ENCODE measurements around the gene GPR153. TPM values are rescaled to one million over a fixed set of nuclear protein-coding genes. Genes with fewer than 3 reads are reported as not detected.

GPR153 gene
- total RNA-seq (2014; rRNA removed) (98.7 and 113 TPM in 2 replicates), Bru-seq, nascent RNA (percentile 98 among the genes with signal in this experiment), BruChase-seq, experiment 1, labeled RNA remaining after a 6-hour chase (percentile 98 among the genes with signal in this experiment), BruChase-seq, experiment 2, labeled RNA remaining after a 2-hour chase (percentile 98 among the genes with signal in this experiment)
- long read RNA-seq, full-length matches to known transcripts = 106 of 2,732 reads
- long read RNA-seq, partial matches to known transcripts = 257 of 2,732 reads
- long read RNA-seq, other reads (novel, unspliced or antisense) = 2,369 of 2,732 reads

GRCh38 chr1:6260961-6261614 lies at the start of gene GPR153:
Gene GPR153, minus strand, starts transcription at chr1:6261098. Its CDS starts 6,193 bp downstream, at chr1:6254905.
- Histone ChIP-seq H4K20me1 (ENCODE audit: low read length) (peaks cover 8% of the 10 kb centered on the region; the same call in 1 of the 2 replicates), H3K27me3 (ENCODE audit: low read length) (no peaks in the 10 kb centered on the region), H3K9ac (ENCODE audit: low read length) (peak within 1 kb of the TSS; percentile 96), H3K9me2 (replicated peaks; ENCODE audit: low read length) (no peaks in the 10 kb centered on the region), H3K4me2 (ENCODE audit: low read length) (peak within 1 kb of the TSS; percentile 96), H3K4me1 (ENCODE audit: insufficient read depth, low read length) (peaks cover 22% of the 10 kb centered on the region), H3K9me3 (ENCODE audit: low read length) (no peaks in the 10 kb centered on the region), H2AFZ (ENCODE audit: low read length) (peak within 1 kb of the TSS; percentile 74), H3F3A (ENCODE audit: low read length, unreplicated experiment) (no peaks in the 10 kb centered on the region), H3K4me3 (ENCODE audit: low read length) (peak within 1 kb of the TSS; percentile 83), H3K36me3 (ENCODE audit: low read depth, low read length) (no peaks in the 10 kb centered on the region), H3K27ac (ENCODE audit: low read length) (peak within 1 kb of the TSS; percentile 75), H3K79me2 (ENCODE audit: low read length) (peaks cover 37% of the 10 kb centered on the region)
- peak; percentile 77 for DNase-seq
- ChIA-PET CTCF (interaction anchor here (0.6 kb wide), 1 partner anchor 83 kb away, joined by 3 read pairs; no protein-coding TSS in a partner anchor), POLR2A (ENCODE audit: unreplicated experiment) (interaction anchor here (0.7 kb wide), 1 partner anchor 39 kb away, joined by 12 read pairs; no protein-coding TSS in a partner anchor)
- ATAC-seq = peak; percentile 66
- BruUV-seq (replicated peaks) = no TSS peak
- TF ChIP-seq CTCF (conservative IDR thresholded peaks at IDR 0.05; ENCODE audit: low read depth, low read length) = no peak
- intact Hi-C loops (cut with micrococcal nuclease) = loop anchor here (1.0 kb wide), 3 partner anchors 33 to 82 kb away; no protein-coding TSS in a partner anchor

- ChIA-PET CTCF (no interaction called here), POLR2A (ENCODE audit: unreplicated experiment) (no interaction called here)
Measured at GRCh38 chr1:6310116-6310848, 49.4 kb upstream of the GPR153 start.

GRCh38 chr1:6309564-6309963 lies 48.7 kb upstream of the GPR153 start:
- Histone ChIP-seq H3K4me2 (ENCODE audit: low read length) (no peak overlapping the region), H3K27ac (ENCODE audit: low read length) (peak overlapping the region; percentile 5; the same call in 1 of the 2 replicates), H3K27me3 (ENCODE audit: low read length) (no peaks in the 10 kb centered on the region), H3K9me3 (ENCODE audit: low read length) (no peaks in the 10 kb centered on the region), H3K36me3 (ENCODE audit: low read depth, low read length) (peaks cover 7% of the 10 kb centered on the region; the same call in 1 of the 2 replicates), H3K9ac (ENCODE audit: low read length) (no peak overlapping the region), H3F3A (ENCODE audit: low read length, unreplicated experiment) (no peaks in the 10 kb centered on the region), H3K4me3 (ENCODE audit: low read length) (no peak overlapping the region), H3K4me1 (ENCODE audit: insufficient read depth, low read length) (no peaks in the 10 kb centered on the region), H4K20me1 (ENCODE audit: low read length) (no peaks in the 10 kb centered on the region), H2AFZ (ENCODE audit: low read length) (no peak overlapping the region), H3K79me2 (ENCODE audit: low read length) (no peaks in the 10 kb centered on the region), H3K9me2 (replicated peaks; ENCODE audit: low read length) (no peaks in the 10 kb centered on the region)
- ChIA-PET CTCF (no interaction called here), POLR2A (ENCODE audit: unreplicated experiment) (interaction anchor here (0.5 kb wide), 1 partner anchor 179 kb away, joined by 3 read pairs; no protein-coding TSS in a partner anchor)
- ATAC-seq = no peak
- DNase-seq = no peak
- no TSS peak for BruUV-seq (replicated peaks)
- intact Hi-C loops (cut with micrococcal nuclease) = no loop called here
- no peak for TF ChIP-seq CTCF (conservative IDR thresholded peaks at IDR 0.05; ENCODE audit: low read depth, low read length)

More at GRCh38 chr1:6310116-6310848, 49.4 kb upstream of the GPR153 start:
- TF ChIP-seq EZH2 (IDR thresholded peaks at IDR 0.05; ENCODE audit: low read length, unreplicated experiment) = no peak
- Histone ChIP-seq H3K36me3 (ENCODE audit: low read depth, low read length) (peaks cover 7% of the 10 kb centered on the region; the same call in 1 of the 2 replicates), H3K4me3 (ENCODE audit: low read length) (no peak overlapping the region), H3K79me2 (ENCODE audit: low read length) (no peaks in the 10 kb centered on the region), H3K27me3 (ENCODE audit: low read length) (no peaks in the 10 kb centered on the region), H3K27ac (ENCODE audit: low read length) (peak overlapping the region; percentile 5; the same call in 1 of the 2 replicates), H3K9ac (ENCODE audit: low read length) (no peak overlapping the region), H3K4me1 (ENCODE audit: insufficient read depth, low read length) (no peaks in the 10 kb centered on the region), H3K4me2 (ENCODE audit: low read length) (no peak overlapping the region), H2AFZ (ENCODE audit: low read length) (no peak overlapping the region), H4K20me1 (ENCODE audit: low read length) (no peaks in the 10 kb centered on the region), H3F3A (ENCODE audit: low read length, unreplicated experiment) (no peaks in the 10 kb centered on the region), H3K9me2 (replicated peaks; ENCODE audit: low read length) (no peaks in the 10 kb centered on the region), H3K9me3 (ENCODE audit: low read length) (no peaks in the 10 kb centered on the region)
- BruUV-seq (replicated peaks) = no TSS peak
- intact Hi-C loops (cut with micrococcal nuclease) = no loop called here
- DNase-seq = no peak
- ATAC-seq = no peak
